ENCODE results near the gene EZH2. TPM values are rescaled to one million over a fixed set of nuclear protein-coding genes. Genes with fewer than 3 reads are reported as not detected.

The EZH2 gene
- polyA plus RNA-seq, 2 of the 4 experiments (the other 2 are of a cell fraction): 36.6 to 45.7 TPM

DNA sequence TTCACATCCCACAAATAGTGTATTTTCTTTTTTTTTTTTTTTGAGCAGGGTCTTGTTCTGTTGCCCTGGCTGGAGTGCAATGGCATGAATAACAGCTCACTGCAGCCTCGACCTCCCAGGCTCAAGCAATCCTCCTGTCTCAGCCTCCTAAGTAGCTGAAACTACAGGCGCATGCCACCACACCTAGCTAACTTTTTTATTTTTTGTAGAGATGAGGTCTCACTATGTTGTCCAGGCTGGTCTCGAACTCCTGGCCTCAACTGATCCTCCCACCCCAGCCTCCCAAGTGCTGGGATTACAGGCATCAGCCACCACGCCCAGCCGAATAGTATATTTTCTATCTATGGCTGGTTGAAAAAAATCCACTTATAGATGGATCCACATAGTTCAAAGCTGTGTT lies 12.5 kb downstream of the EZH2 start:
- 94% methylated on average over 5 of the region's 5 CpGs for WGBS (ENCODE audit: missing lambda C conversion rate)
- H3K4me2 ChIP-seq: no peak overlapping the region
- FAIRE-seq (no peak), ATAC-seq (no peak), DNase-seq (ENCODE audit: low read depth in 1 of 2, low spot score in 1 of 2) (no peak)
- H3K4me1 ChIP-seq: no peaks in the 10 kb centered on the region
- no peak overlapping the region for H3K27ac ChIP-seq
- H3K4me3 ChIP-seq: no peak overlapping the region
- no peaks in the 10 kb centered on the region for H3K9me3 ChIP-seq
- ChIA-PET POLR2A (no interaction called here), CTCF (interaction anchor here (0.8 to 1.1 kb wide), 2 partner anchors 12 to 15 kb away, joined by 3 read pairs; no protein-coding TSS in a partner anchor)
- no peak for TF ChIP-seq MAFK (IDR thresholded peaks at IDR 0.05; ENCODE audit: partially characterized antibody)
- TF ChIP-seq TP53 (CRISPR knock-in tag; IDR thresholded peaks at IDR 0.05): no peak
- no peak for TF ChIP-seq NR3C1 (IDR thresholded peaks at IDR 0.05)
- no peak for TF ChIP-seq PHF8 (IDR thresholded peaks at IDR 0.05; ENCODE audit: borderline replicate concordance, low read depth)
- no peak for TF ChIP-seq CHD2 (IDR thresholded peaks at IDR 0.05; ENCODE audit: low read length, partially characterized antibody)
- no peak for TF ChIP-seq NPAS2 (CRISPR knock-in tag; IDR thresholded peaks at IDR 0.05; ENCODE audit: borderline replicate concordance)
- TF ChIP-seq RARB (CRISPR knock-in tag; IDR thresholded peaks at IDR 0.05): no peak
- no peak for TF ChIP-seq BHLHE40 (IDR thresholded peaks at IDR 0.05; ENCODE audit: low read depth, low read length)
- no peak for TF ChIP-seq CBX8 (IDR thresholded peaks at IDR 0.05)
- no peak for TF ChIP-seq TFCP2L1 (CRISPR knock-in tag; IDR thresholded peaks at IDR 0.05)
- no peak for TF ChIP-seq RAD21 (conservative IDR thresholded peaks at IDR 0.05 in 1 of 2, IDR thresholded peaks at IDR 0.05 in 1 of 2)

DNA sequence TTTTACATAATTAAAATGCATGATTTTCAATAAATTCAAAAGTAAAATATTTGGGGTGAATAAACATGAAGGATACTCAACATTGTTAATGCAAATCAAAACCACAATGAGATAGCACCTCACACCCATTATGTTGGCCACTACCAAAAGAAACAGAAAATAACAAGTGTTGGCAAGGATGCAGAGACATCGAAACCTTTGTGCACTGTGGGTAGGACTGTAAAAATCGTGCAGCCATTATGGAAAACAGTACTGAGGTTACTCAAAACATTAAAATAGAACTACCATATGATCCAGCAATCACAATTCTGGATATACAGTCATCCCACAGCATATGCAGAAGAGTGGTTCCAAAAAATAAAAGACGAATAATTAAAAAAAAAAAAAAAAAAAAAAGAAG lies 13.1 kb downstream of the EZH2 start:
- Histone ChIP-seq H3K4me1 (no peaks in the 10 kb centered on the region), H3K4me2 (no peak overlapping the region), H3K9me3 (no peaks in the 10 kb centered on the region), H3K27ac (no peak overlapping the region), H3K4me3 (no peak overlapping the region)
- DNase-seq (ENCODE audit: low read depth in 1 of 2, low spot score in 1 of 2): no peak
- 86% methylated on average over 3 of the region's 3 CpGs for WGBS (ENCODE audit: missing lambda C conversion rate)
- CTCF ChIA-PET: interaction anchor here (0.8 to 2.5 kb wide), 2 partner anchors 14 to 15 kb away, joined by 3 to 8 read pairs; no protein-coding TSS in a partner anchor
- no peak for ATAC-seq
- TF ChIP-seq RNF2 (IDR thresholded peaks at IDR 0.05; ENCODE audit: borderline replicate concordance, low read depth) (no peak), HEYL (CRISPR knock-in tag; IDR thresholded peaks at IDR 0.05) (no peak), HOXA7 (CRISPR knock-in tag; IDR thresholded peaks at IDR 0.05) (no peak), EHMT2 (IDR thresholded peaks at IDR 0.05; ENCODE audit: low read depth) (no peak), RFX5 (IDR thresholded peaks at IDR 0.05) (no peak), RCOR1 (IDR thresholded peaks at IDR 0.05; ENCODE audit: low read depth, low read length) (no peak), CBX2 (IDR thresholded peaks at IDR 0.05; ENCODE audit: borderline replicate concordance, low read depth) (no peak), RAD21 (conservative IDR thresholded peaks at IDR 0.05 in 1 of 2, IDR thresholded peaks at IDR 0.05 in 1 of 2) (no peak), POLR2A (IDR thresholded peaks at IDR 0.05; ENCODE audit: low read length) (no peak), NFE2L2 (conservative IDR thresholded peaks at IDR 0.05; ENCODE audit: low read length) (no peak), EP300 (IDR thresholded peaks at IDR 0.05) (no peak)
- TF ChIP-seq, protein P1, sequence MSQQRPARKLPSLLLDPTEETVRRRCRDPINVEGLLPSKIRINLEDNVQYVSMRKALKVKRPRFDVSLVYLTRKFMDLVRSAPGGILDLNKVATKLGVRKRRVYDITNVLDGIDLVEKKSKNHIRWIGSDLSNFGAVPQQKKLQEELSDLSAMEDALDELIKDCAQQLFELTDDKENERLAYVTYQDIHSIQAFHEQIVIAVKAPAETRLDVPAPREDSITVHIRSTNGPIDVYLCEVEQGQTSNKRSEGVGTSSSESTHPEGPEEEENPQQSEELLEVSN (IDR thresholded peaks at IDR 0.05; ENCODE audit: borderline replicate concordance, low read depth): no peak
- TF ChIP-seq, protein P2, sequence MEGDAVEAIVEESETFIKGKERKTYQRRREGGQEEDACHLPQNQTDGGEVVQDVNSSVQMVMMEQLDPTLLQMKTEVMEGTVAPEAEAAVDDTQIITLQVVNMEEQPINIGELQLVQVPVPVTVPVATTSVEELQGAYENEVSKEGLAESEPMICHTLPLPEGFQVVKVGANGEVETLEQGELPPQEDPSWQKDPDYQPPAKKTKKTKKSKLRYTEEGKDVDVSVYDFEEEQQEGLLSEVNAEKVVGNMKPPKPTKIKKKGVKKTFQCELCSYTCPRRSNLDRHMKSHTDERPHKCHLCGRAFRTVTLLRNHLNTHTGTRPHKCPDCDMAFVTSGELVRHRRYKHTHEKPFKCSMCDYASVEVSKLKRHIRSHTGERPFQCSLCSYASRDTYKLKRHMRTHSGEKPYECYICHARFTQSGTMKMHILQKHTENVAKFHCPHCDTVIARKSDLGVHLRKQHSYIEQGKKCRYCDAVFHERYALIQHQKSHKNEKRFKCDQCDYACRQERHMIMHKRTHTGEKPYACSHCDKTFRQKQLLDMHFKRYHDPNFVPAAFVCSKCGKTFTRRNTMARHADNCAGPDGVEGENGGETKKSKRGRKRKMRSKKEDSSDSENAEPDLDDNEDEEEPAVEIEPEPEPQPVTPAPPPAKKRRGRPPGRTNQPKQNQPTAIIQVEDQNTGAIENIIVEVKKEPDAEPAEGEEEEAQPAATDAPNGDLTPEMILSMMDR (IDR thresholded peaks at IDR 0.05): no peak
- TF ChIP-seq, protein P3, sequence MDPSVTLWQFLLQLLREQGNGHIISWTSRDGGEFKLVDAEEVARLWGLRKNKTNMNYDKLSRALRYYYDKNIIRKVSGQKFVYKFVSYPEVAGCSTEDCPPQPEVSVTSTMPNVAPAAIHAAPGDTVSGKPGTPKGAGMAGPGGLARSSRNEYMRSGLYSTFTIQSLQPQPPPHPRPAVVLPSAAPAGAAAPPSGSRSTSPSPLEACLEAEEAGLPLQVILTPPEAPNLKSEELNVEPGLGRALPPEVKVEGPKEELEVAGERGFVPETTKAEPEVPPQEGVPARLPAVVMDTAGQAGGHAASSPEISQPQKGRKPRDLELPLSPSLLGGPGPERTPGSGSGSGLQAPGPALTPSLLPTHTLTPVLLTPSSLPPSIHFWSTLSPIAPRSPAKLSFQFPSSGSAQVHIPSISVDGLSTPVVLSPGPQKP (IDR thresholded peaks at IDR 0.05; ENCODE audit: low read depth, low read length): no peak
- FAIRE-seq: no peak
- POLR2A ChIA-PET: no interaction called here
